ENCODE results near the gene PKDREJ. TPM values are rescaled to one million over a fixed set of nuclear protein-coding genes. Genes with fewer than 3 reads are reported as not detected.

PKDREJ gene
- total RNA-seq, 4 donors from 2014 or later = 0.27 TPM; not detected in 3

- intact Hi-C loops (cut with DNase I; ENCODE audit: low total_unique reads) (no loop called here), in situ Hi-C loops (cut with MboI; ENCODE audit: low pct_ligation_motif_present in 1 of 4, low pct_unique_long_range_greater_than_20kb in 1 of 4, low sequenced_read_pairs in 3 of 4) (loop anchor here in 1 of 4 donors (10.0 kb wide), 1 partner anchor 152 kb away; no protein-coding TSS in a partner anchor)
- H3K9me3 ChIP-seq = no peaks in the 10 kb centered on the region
- peaks cover 16 to 22% (median 17%) of the 10 kb centered on the region in 4 donors for H3K4me1 ChIP-seq
- H3K27ac ChIP-seq = peak overlapping the region in 2 of 4 donors; percentile 1 to 96
- H3K36me3 ChIP-seq = peaks cover 0 to 10% (median 2%) of the 10 kb centered on the region in 4 donors
- no peak for TF ChIP-seq EP300 (IDR thresholded peaks at IDR 0.05; ENCODE audit: low read depth)
- no peak for TF ChIP-seq POLR2AphosphoS5 (IDR thresholded peaks at IDR 0.05)
- no peak for TF ChIP-seq CTCF (IDR thresholded peaks at IDR 0.05)
- TF ChIP-seq POLR2A (IDR thresholded peaks at IDR 0.05) = no peak
- no peak for DNase-seq
- WGBS, 2 donors (ENCODE audit: low coverage in 1 of 2) = 4 to 22% methylated on average over 5 to 31 of the region's 32 CpGs
- H3K4me3 ChIP-seq = peak overlapping the region; percentile 28 to 65 (median 51)
- no peaks in the 10 kb centered on the region for H3K27me3 ChIP-seq
Measured at GRCh38 chr22:46297151-46297812, 34.1 kb upstream of the PKDREJ start.

- WGBS, 2 donors (ENCODE audit: low coverage in 1 of 2) = 1% methylated on average over 54 of the region's 76 CpGs; no CpG with 5 or more reads in 1 of the 2 donors
- peak within 1 kb of the TSS; percentile 28 to 65 (median 51) for H3K4me3 ChIP-seq
- in situ Hi-C loops (cut with MboI; ENCODE audit: low pct_ligation_motif_present in 1 of 4, low pct_unique_long_range_greater_than_20kb in 1 of 4, low sequenced_read_pairs in 3 of 4) = loop anchor here in 1 of 4 donors (10.0 kb wide), 1 partner anchor 152 kb away; no protein-coding TSS in a partner anchor
Measured at GRCh38 chr22:46296257-46297150, 33.4 kb upstream of the PKDREJ start, which contains the start of gene GTSE1. GTSE1 (plus strand) TSS chr22:46296870; CDS start chr22:46297401, 531 bp downstream.

GRCh38 chr22:46295277-46295971 lies 32.3 kb upstream of the PKDREJ start:
- H3K9me3 ChIP-seq = no peaks in the 10 kb centered on the region
- H3K4me3 ChIP-seq = peak overlapping the region in 2 of 4 donors; percentile 48 to 65
- in situ Hi-C loops (cut with MboI; ENCODE audit: low pct_ligation_motif_present in 1 of 4, low pct_unique_long_range_greater_than_20kb in 1 of 4, low sequenced_read_pairs in 3 of 4) = loop anchor here in 1 of 4 donors (10.0 kb wide), 1 partner anchor 151 kb away; no protein-coding TSS in a partner anchor
- WGBS, 2 donors (ENCODE audit: low coverage in 1 of 2) = 65% methylated on average over 3 of the region's 4 CpGs; no CpG with 5 or more reads in 1 of the 2 donors
- H3K36me3 ChIP-seq = peaks cover 0 to 15% (median 6%) of the 10 kb centered on the region in 4 donors
- peak overlapping the region; percentile 93 to 97 (median 94) for H3K27ac ChIP-seq
- DNase-seq = no peak
- no peaks in the 10 kb centered on the region for H3K27me3 ChIP-seq
- peaks cover 16 to 22% (median 17%) of the 10 kb centered on the region in 4 donors for H3K4me1 ChIP-seq
- TF ChIP-seq POLR2AphosphoS5 (IDR thresholded peaks at IDR 0.05) (no peak), EP300 (IDR thresholded peaks at IDR 0.05; ENCODE audit: low read depth) (no peak), CTCF (IDR thresholded peaks at IDR 0.05) (no peak), POLR2A (IDR thresholded peaks at IDR 0.05) (no peak)
- intact Hi-C loops (cut with DNase I; ENCODE audit: low total_unique reads) = no loop called here

More at GRCh38 chr22:46296257-46297150, 33.4 kb upstream of the PKDREJ start, which contains the start of gene GTSE1:
- peaks cover 0 to 15% (median 5%) of the 10 kb centered on the region in 4 donors for H3K36me3 ChIP-seq
- H3K27ac ChIP-seq = peak within 1 kb of the TSS; percentile 93 to 97 (median 94)
- DNase-seq = peak; percentile 98
- H3K9me3 ChIP-seq = no peaks in the 10 kb centered on the region
- intact Hi-C loops (cut with DNase I; ENCODE audit: low total_unique reads) = no loop called here
- H3K4me1 ChIP-seq = peaks cover 16 to 22% (median 17%) of the 10 kb centered on the region in 4 donors
- no peaks in the 10 kb centered on the region for H3K27me3 ChIP-seq
- no peak for TF ChIP-seq EP300 (IDR thresholded peaks at IDR 0.05; ENCODE audit: low read depth)
- TF ChIP-seq POLR2AphosphoS5 (IDR thresholded peaks at IDR 0.05) = peak; percentile 62 to 88 (median 83)
- peak; percentile 74 for TF ChIP-seq POLR2A (IDR thresholded peaks at IDR 0.05)
- peak in 2 of 5 experiments; percentile 25 to 29 for TF ChIP-seq CTCF (IDR thresholded peaks at IDR 0.05)
